ENCODE results near the gene TUBA8. TPM values are rescaled to one million over a fixed set of nuclear protein-coding genes. Genes with fewer than 3 reads are reported as not detected.
A peak's percentile ranks its signal among the peaks of the same experiment; 100 is the strongest.
"Not testable (repeated sequence)": the region's sequence is repeated elsewhere in the genome, so short reads cannot be mapped to it uniquely, and the experiment has no call there.

The TUBA8 gene
- total RNA-seq, 1 experiment from 2014 or later, result 0.72 TPM

DNA sequence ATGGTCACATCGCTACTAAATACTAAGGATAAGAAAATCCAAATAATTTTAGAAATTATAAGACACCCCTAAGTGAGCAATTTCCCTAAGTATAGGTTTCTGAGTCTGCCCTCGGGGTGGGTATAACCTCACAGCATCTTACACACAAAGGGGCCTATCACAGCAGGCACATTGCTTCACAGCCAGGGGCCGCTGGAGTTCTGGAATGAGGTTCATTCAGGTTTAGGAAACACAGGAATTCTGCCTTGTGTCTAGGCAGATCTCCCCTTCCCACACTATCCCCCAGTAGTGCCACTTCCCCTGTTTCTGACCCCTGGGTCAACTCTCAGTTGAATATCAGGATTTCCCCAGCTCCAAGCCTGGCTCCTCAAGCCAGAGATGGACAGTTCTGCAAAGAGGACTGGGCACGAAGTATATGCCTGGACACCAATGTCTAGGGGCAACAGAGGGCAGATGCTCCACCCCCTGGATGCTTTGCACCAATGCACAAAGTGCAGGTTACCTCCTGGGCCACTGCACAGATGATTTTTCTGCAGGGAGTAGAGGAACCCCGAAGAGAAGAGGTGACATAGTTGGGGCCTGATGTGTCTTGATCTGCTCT is 11.4 kb downstream of the TUBA8 start:
- TF ChIP-seq RORB (CRISPR knock-in tag; IDR thresholded peaks at IDR 0.05), result no peak
- no peak for TF ChIP-seq SMAD4 (CRISPR knock-in tag; IDR thresholded peaks at IDR 0.05)
- TF ChIP-seq ZNF121 (CRISPR knock-in tag; IDR thresholded peaks at IDR 0.05), result no peak
- no peak for TF ChIP-seq NFATC4 (CRISPR knock-in tag; IDR thresholded peaks at IDR 0.05)
- TF ChIP-seq SMAD3 (CRISPR knock-in tag; IDR thresholded peaks at IDR 0.05; ENCODE audit: borderline replicate concordance), result no peak
- no peak for TF ChIP-seq MYBL2 (CRISPR knock-in tag; IDR thresholded peaks at IDR 0.05)
- no peak for TF ChIP-seq ZNF396 (CRISPR knock-in tag; IDR thresholded peaks at IDR 0.05; ENCODE audit: borderline replicate concordance)
- no peak for TF ChIP-seq FOXP1 (CRISPR knock-in tag; IDR thresholded peaks at IDR 0.05; ENCODE audit: borderline replicate concordance)
- no peak for TF ChIP-seq NFYB (CRISPR knock-in tag; conservative IDR thresholded peaks at IDR 0.05; ENCODE audit: low read depth)
- TF ChIP-seq, protein P1, sequence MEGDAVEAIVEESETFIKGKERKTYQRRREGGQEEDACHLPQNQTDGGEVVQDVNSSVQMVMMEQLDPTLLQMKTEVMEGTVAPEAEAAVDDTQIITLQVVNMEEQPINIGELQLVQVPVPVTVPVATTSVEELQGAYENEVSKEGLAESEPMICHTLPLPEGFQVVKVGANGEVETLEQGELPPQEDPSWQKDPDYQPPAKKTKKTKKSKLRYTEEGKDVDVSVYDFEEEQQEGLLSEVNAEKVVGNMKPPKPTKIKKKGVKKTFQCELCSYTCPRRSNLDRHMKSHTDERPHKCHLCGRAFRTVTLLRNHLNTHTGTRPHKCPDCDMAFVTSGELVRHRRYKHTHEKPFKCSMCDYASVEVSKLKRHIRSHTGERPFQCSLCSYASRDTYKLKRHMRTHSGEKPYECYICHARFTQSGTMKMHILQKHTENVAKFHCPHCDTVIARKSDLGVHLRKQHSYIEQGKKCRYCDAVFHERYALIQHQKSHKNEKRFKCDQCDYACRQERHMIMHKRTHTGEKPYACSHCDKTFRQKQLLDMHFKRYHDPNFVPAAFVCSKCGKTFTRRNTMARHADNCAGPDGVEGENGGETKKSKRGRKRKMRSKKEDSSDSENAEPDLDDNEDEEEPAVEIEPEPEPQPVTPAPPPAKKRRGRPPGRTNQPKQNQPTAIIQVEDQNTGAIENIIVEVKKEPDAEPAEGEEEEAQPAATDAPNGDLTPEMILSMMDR (IDR thresholded peaks at IDR 0.05), result no peak
- TF ChIP-seq ATF1 (CRISPR knock-in tag; IDR thresholded peaks at IDR 0.05), result no peak
- TF ChIP-seq, protein P2, sequence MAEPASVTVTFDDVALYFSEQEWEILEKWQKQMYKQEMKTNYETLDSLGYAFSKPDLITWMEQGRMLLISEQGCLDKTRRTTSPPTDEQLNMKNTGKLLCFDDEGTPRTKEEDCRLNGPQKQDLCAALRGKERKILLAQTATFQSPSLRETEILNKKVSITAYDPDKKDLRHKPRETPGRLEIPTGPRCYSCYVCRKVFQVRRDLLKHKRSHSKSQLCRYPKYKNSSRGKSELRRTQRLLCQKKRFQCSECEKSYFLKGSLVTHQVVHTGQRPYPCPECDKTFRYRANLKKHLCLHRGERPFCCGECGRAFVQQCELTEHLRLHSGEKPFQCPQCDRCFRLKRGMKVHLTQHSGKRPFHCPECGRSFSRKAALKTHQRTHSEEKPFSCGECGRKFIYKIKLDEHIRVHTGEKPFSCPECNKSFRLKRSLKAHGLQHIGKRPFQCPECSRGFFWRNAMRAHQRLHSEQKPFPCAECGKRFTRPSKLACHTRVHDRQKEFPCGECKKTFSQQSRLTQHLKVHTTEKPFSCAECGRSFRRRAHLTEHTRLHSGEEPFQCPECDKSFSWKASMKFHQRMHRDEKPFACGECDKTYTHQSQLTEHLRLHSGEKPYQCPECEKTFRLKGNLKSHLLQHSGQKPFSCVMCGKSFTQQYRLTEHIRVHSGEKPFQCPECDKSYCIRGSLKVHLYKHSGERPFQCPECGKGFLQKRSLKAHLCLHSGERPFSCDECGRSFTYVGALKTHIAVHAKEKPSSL (CRISPR knock-in tag; conservative IDR thresholded peaks at IDR 0.05), result no peak
- no peak for TF ChIP-seq ZNF416 (CRISPR knock-in tag; IDR thresholded peaks at IDR 0.05)
- no peak for TF ChIP-seq ZNF423 (CRISPR knock-in tag; IDR thresholded peaks at IDR 0.05)
- TF ChIP-seq NR2C2 (CRISPR knock-in tag; IDR thresholded peaks at IDR 0.05), result no peak
- TF ChIP-seq, protein P3, sequence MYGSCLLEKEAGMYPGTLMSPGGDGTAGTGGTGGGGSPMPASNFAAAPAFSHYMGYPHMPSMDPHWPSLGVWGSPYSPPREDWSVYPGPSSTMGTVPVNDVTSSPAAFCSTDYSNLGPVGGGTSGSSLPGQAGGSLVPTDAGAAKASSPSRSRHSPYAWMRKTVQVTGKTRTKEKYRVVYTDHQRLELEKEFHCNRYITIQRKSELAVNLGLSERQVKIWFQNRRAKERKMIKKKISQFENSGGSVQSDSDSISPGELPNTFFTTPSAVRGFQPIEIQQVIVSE (CRISPR knock-in tag; IDR thresholded peaks at IDR 0.05; ENCODE audit: borderline replicate concordance), result no peak
- TF ChIP-seq TEAD1 (CRISPR knock-in tag; IDR thresholded peaks at IDR 0.05), result no peak
- H3K4me3 Mint-ChIP-seq, result no peak overlapping the region
- ChIA-PET POLR2A (interaction anchor here (0.5 kb wide), 1 partner anchor 1074 kb away, joined by 3 read pairs; no protein-coding TSS in a partner anchor), CTCF (interaction anchor here (0.6 to 1.1 kb wide), 2 partner anchors 35 to 380 kb away, joined by 4 to 5 read pairs; no protein-coding TSS in a partner anchor)
- H3K36me3 Mint-ChIP-seq, result no peaks in the 10 kb centered on the region
- no peak overlapping the region for H3K27ac Mint-ChIP-seq
- no peaks in the 10 kb centered on the region for H3K27me3 Mint-ChIP-seq (ENCODE audit: low read depth)
- H3K4me1 Mint-ChIP-seq, result no peaks in the 10 kb centered on the region
- peak; percentile 26 for DNase-seq (ENCODE audit: low spot score)
- ATAC-seq, result peak; percentile 71
- H3K9me3 Mint-ChIP-seq, result peaks cover 5% of the 10 kb centered on the region; the same call in 1 of the 2 replicates

DNA sequence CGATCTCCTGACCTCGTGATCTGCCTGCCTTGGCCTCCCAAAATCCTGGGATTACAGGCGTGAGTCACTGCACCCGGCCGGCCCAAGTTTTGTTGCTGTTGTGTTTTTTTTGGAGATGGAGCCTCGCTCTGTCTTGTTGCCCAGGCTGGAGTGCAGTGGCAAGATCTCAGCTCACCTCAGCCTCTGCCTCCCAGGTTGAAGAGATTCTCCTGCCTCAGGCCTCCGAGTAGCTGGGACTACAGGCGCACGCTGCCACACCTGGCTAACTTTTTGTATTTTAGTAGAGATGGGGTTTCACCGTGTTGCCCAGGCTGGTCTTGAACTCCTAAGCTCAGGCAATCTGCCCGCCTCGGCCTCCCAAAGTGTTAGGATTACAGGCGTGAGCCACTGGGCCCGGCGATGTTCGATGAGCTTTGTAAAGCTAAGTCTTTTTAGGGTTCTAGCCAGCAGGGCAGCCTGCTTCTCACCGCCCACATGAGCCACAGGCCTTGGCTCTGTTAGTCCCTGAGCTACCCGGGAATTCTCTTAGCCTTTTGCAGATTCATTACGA is 12.9 kb downstream of the TUBA8 start:
- CTCF ChIA-PET, result interaction anchor here (1.4 kb wide), 1 partner anchor 10 kb away, joined by 4 read pairs; no protein-coding TSS in a partner anchor
- H3K27me3 Mint-ChIP-seq (ENCODE audit: low read depth); H3K4me3 Mint-ChIP-seq; ATAC-seq; H3K9me3 Mint-ChIP-seq; H3K36me3 Mint-ChIP-seq; H3K4me1 Mint-ChIP-seq; DNase-seq (ENCODE audit: low spot score); POLR2A ChIA-PET; H3K27ac Mint-ChIP-seq: not testable (repeated sequence)

DNA sequence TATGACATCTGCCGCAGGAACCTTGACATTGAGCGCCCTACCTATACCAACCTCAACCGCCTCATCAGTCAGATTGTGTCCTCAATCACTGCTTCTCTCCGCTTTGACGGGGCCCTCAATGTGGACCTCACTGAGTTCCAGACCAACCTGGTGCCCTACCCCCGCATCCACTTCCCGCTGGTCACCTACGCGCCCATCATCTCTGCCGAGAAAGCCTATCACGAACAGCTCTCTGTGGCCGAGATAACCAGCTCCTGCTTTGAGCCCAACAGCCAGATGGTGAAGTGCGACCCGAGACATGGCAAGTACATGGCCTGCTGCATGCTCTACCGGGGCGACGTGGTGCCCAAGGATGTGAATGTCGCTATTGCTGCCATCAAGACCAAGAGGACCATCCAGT is 16.0 kb downstream of the TUBA8 start:
- H3K27me3 Mint-ChIP-seq (ENCODE audit: low read depth), result no peaks in the 10 kb centered on the region
- TF ChIP-seq NR3C1 (CRISPR knock-in tag; conservative IDR thresholded peaks at IDR 0.05; ENCODE audit: low read depth) (no peak), GABPB1 (CRISPR knock-in tag; IDR thresholded peaks at IDR 0.05) (no peak), FOXP1 (CRISPR knock-in tag; IDR thresholded peaks at IDR 0.05; ENCODE audit: borderline replicate concordance) (no peak), ZNF219 (CRISPR knock-in tag; IDR thresholded peaks at IDR 0.05; ENCODE audit: borderline replicate concordance) (no peak)
- TF ChIP-seq, protein P4, sequence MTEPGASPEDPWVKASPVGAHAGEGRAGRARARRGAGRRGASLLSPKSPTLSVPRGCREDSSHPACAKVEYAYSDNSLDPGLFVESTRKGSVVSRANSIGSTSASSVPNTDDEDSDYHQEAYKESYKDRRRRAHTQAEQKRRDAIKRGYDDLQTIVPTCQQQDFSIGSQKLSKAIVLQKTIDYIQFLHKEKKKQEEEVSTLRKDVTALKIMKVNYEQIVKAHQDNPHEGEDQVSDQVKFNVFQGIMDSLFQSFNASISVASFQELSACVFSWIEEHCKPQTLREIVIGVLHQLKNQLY (CRISPR knock-in tag; IDR thresholded peaks at IDR 0.05), result no peak
- TF ChIP-seq, protein P5, sequence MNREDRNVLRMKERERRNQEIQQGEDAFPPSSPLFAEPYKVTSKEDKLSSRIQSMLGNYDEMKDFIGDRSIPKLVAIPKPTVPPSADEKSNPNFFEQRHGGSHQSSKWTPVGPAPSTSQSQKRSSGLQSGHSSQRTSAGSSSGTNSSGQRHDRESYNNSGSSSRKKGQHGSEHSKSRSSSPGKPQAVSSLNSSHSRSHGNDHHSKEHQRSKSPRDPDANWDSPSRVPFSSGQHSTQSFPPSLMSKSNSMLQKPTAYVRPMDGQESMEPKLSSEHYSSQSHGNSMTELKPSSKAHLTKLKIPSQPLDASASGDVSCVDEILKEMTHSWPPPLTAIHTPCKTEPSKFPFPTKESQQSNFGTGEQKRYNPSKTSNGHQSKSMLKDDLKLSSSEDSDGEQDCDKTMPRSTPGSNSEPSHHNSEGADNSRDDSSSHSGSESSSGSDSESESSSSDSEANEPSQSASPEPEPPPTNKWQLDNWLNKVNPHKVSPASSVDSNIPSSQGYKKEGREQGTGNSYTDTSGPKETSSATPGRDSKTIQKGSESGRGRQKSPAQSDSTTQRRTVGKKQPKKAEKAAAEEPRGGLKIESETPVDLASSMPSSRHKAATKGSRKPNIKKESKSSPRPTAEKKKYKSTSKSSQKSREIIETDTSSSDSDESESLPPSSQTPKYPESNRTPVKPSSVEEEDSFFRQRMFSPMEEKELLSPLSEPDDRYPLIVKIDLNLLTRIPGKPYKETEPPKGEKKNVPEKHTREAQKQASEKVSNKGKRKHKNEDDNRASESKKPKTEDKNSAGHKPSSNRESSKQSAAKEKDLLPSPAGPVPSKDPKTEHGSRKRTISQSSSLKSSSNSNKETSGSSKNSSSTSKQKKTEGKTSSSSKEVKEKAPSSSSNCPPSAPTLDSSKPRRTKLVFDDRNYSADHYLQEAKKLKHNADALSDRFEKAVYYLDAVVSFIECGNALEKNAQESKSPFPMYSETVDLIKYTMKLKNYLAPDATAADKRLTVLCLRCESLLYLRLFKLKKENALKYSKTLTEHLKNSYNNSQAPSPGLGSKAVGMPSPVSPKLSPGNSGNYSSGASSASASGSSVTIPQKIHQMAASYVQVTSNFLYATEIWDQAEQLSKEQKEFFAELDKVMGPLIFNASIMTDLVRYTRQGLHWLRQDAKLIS (CRISPR knock-in tag; IDR thresholded peaks at IDR 0.05; ENCODE audit: borderline replicate concordance), result no peak

More for the DNA sequence above, 16.0 kb downstream of the TUBA8 start:
- Mint-ChIP-seq H3K4me3 (no peak overlapping the region), H3K36me3 (no peaks in the 10 kb centered on the region), H3K9me3 (no peaks in the 10 kb centered on the region), H3K27ac (no peak overlapping the region), H3K4me1 (no peaks in the 10 kb centered on the region)
- no peak for ATAC-seq
- POLR2A ChIA-PET, result no interaction called here
- CTCF ChIA-PET, result no interaction called here
- DNase-seq (ENCODE audit: low spot score), result no peak
